Retinal pigment epithelial cell (primary cell): ENCODE measurements around the gene AKT1S1.
"Not testable (repeated sequence)": the region's sequence is repeated elsewhere in the genome, so short reads cannot be mapped to it uniquely, and the experiment has no call there.

Experiments
- DNase-seq: peaks from one replicate; pipeline ENCODE4 v3.0.0-alpha.2; 2010; ENCODE audit warnings: low read depth
- H3K4me3 ChIP-seq: 2 replicates; pipeline ENCODE4 v1.5.1; 2011; ENCODE audit warnings: mild to moderate bottlenecking, low read length, control low read depth, moderate library complexity
- CTCF ChIP-seq: conservative IDR thresholded peaks from 2 replicates; pipeline ENCODE4 v1.5.1; 2011; ENCODE audit warnings: low read depth, low read length, control low read depth, inconsistent platforms

Gene AKT1S1

GRCh38 chr19:49829200-49829599 lies 48.0 kb downstream of the AKT1S1 start:
- TF ChIP-seq CTCF, result no peak
- no peak for DNase-seq
- no peak overlapping the region for H3K4me3 ChIP-seq

GRCh38 chr19:49827034-49827433 lies 50.1 kb downstream of the AKT1S1 start:
- no peak overlapping the region for H3K4me3 ChIP-seq

GRCh38 chr19:49824662-49825061 lies 52.5 kb downstream of the AKT1S1 start:
- no peak for DNase-seq
- H3K4me3 ChIP-seq, result no peak overlapping the region
- no peak for TF ChIP-seq CTCF

More at GRCh38 chr19:49827034-49827433, 50.1 kb downstream of the AKT1S1 start:
- TF ChIP-seq CTCF, result no peak
- no peak for DNase-seq

- H3K4me3 ChIP-seq, result no peak overlapping the region
- no peak for DNase-seq
- no peak for TF ChIP-seq CTCF
These were observed 53.7 kb downstream of the AKT1S1 start for GRCh38 chr19:49823472-49823871.

- DNase-seq, result no peak
- no peak for TF ChIP-seq CTCF
- H3K4me3 ChIP-seq, result no peak overlapping the region
These were observed 57.0 kb downstream of the AKT1S1 start for GRCh38 chr19:49820125-49820524.

GRCh38 chr19:49819452-49820115 lies 57.6 kb downstream of the AKT1S1 start:
- DNase-seq, result not testable (repeated sequence)
- peak overlapping the region; percentile 96 for H3K4me3 ChIP-seq
